ENCODE measurements around the gene OR13H1.
"Not testable (repeated sequence)": the region's sequence is repeated elsewhere in the genome, so short reads cannot be mapped to it uniquely, and the experiment has no call there.

OR13H1 gene

GRCh38 chrX:131543774-131544173 lies at the start of gene OR13H1:
TSS of gene OR13H1 (plus strand) at chrX:131544074. CDS start at chrX:131544074, 0 bp downstream.
- DNase-seq: no peak

GRCh38 chrX:131501556-131501955 lies 42.3 kb upstream of the OR13H1 start:
- not testable (repeated sequence) for DNase-seq

- DNase-seq: no peak
Observed at GRCh38 chrX:131513159-131513914, 30.5 kb upstream of the OR13H1 start.

GRCh38 chrX:131521824-131522223 lies 22.1 kb upstream of the OR13H1 start:
- DNase-seq: no peak

- DNase-seq: no peak
Observed at GRCh38 chrX:131544218-131544617, 344 bp downstream of the OR13H1 start.

- no peak for DNase-seq
Observed at GRCh38 chrX:131549011-131549410, 5.1 kb downstream of the OR13H1 start.

GRCh38 chrX:131552453-131552852 lies 8.6 kb downstream of the OR13H1 start:
- not testable (repeated sequence) for DNase-seq

- DNase-seq: no peak
Observed at GRCh38 chrX:131558562-131558961, 14.7 kb downstream of the OR13H1 start.

- DNase-seq: no peak
Observed at GRCh38 chrX:131564553-131565229, 20.8 kb downstream of the OR13H1 start.

GRCh38 chrX:131565909-131566308 lies 22.0 kb downstream of the OR13H1 start:
- DNase-seq: no peak

- no peak for DNase-seq
Observed at GRCh38 chrX:131571348-131571747, 27.5 kb downstream of the OR13H1 start.

GRCh38 chrX:131572372-131573014 lies 28.6 kb downstream of the OR13H1 start:
- DNase-seq: no peak

GRCh38 chrX:131577413-131577812 lies 33.5 kb downstream of the OR13H1 start:
- DNase-seq: no peak

GRCh38 chrX:131577999-131578734 lies 34.3 kb downstream of the OR13H1 start:
- peak; percentile 4 for DNase-seq

- not testable (repeated sequence) for DNase-seq
Observed at GRCh38 chrX:131578735-131579367, 35.0 kb downstream of the OR13H1 start.

- no peak for DNase-seq
Observed at GRCh38 chrX:131588995-131589394, 45.1 kb downstream of the OR13H1 start.

All from NCI-H526 treated with DMSO at 0.1 percent for 48 hours (cell line).